ENCODE data around the gene KRTAP5-3. TPM values are rescaled to one million over a fixed set of nuclear protein-coding genes. Genes with fewer than 3 reads are reported as not detected.
A peak's percentile ranks its signal among the peaks of the same experiment; 100 is the strongest.

Gene KRTAP5-3
- total and polyA plus RNA-seq, 9 of the 15 experiments (the other 6 are each of a cell fraction or from before 2014, with no cell fraction given) = not detected

- H3K9ac ChIP-seq (ENCODE audit: insufficient read depth in 1 of 2, low read depth in 2 of 2, low read length in 2 of 2) = no peak overlapping the region
- CTCF ChIA-PET (ENCODE audit: low intra/inter-chr PET ratio) = interaction anchor here (0.6 to 2.0 kb wide), 5 partner anchors 178 to 498 kb away, joined by 4 to 15 read pairs (median 13); no protein-coding TSS in a partner anchor
These were observed 45.5 kb upstream of the KRTAP5-3 start for GRCh38 chr11:1653541-1654387.

More at GRCh38 chr11:1653541-1654387, 45.5 kb upstream of the KRTAP5-3 start:
- 3% methylated on average over 14 of the region's 14 CpGs for WGBS (ENCODE audit: insufficient coverage, low coverage, missing lambda C conversion rate)
- DNase-seq (ENCODE audit: extremely low read depth in 1 of 4, low spot score in 3 of 4) = no peak
- H3K9me1 ChIP-seq (ENCODE audit: control insufficient read depth, insufficient read depth, low read length) = no peaks in the 10 kb centered on the region
- BruUV-seq (replicated peaks) = no TSS peak
- H3K4me3 ChIP-seq = no peak overlapping the region
- in situ Hi-C loops (cut with MboI) = no loop called here
- H3K27me3 ChIP-seq (ENCODE audit: control insufficient read depth in 2 of 2, insufficient read depth in 2 of 2, low read length in 2 of 2) = peaks cover 29 to 88% of the 10 kb centered on the region in 2 experiments; a peak in 4 of 5 replicates
- no peak for ATAC-seq
- no peak overlapping the region for H2AFZ ChIP-seq (ENCODE audit: low read depth, low read length)
- peaks cover 0 to 10% of the 10 kb centered on the region in 2 experiments; a peak in 2 of 5 replicates for H3K4me1 ChIP-seq (replicated peaks in 1 of 2; ENCODE audit: control insufficient read depth in 2 of 2, insufficient read depth in 2 of 2, low read length in 2 of 2)
- no peak for TF ChIP-seq STAT6 (CRISPR knock-in tag; IDR thresholded peaks at IDR 0.05)
- 0 out of 2 replicates have a peak, but pooled peaks have one; percentile 20 for TF ChIP-seq ZNF512 (tag; IDR thresholded peaks at IDR 0.05)
- TF ChIP-seq ARID3A (IDR thresholded peaks at IDR 0.05; ENCODE audit: borderline replicate concordance, low read depth, low read length) = no peak
- POLR2A ChIA-PET = interaction anchor here (1.3 kb wide), 1 partner anchor 180 kb away, joined by 5 read pairs; the partner anchor contains the start of gene SYT8
- intact Hi-C loops (cut with micrococcal nuclease) = loop anchor here (2.0 to 5.0 kb wide), 2 partner anchors 39 to 179 kb away; no protein-coding TSS in a partner anchor
- H3K27ac ChIP-seq (ENCODE audit: extremely low read depth, low read depth, low read length) = no peak overlapping the region
- H3K36me3 ChIP-seq (ENCODE audit: control insufficient read depth, insufficient read depth, low read length) = no peaks in the 10 kb centered on the region
- H3K79me2 ChIP-seq (ENCODE audit: control insufficient read depth, insufficient read depth, low read length) = no peaks in the 10 kb centered on the region
- no peaks in the 10 kb centered on the region for H3K9me3 ChIP-seq (replicated peaks; ENCODE audit: control insufficient read depth, insufficient read depth, low read depth, low read length)
- no peak for FAIRE-seq
- peaks cover 17% of the 10 kb centered on the region for H4K20me1 ChIP-seq (replicated peaks; ENCODE audit: control insufficient read depth, insufficient read depth, low read length)
- H3K4me2 ChIP-seq (ENCODE audit: insufficient read depth, low read length) = no peak overlapping the region

Data from K562 (cell line).